ENCODE measurements around the gene ABRACL.

ABRACL gene

DNA sequence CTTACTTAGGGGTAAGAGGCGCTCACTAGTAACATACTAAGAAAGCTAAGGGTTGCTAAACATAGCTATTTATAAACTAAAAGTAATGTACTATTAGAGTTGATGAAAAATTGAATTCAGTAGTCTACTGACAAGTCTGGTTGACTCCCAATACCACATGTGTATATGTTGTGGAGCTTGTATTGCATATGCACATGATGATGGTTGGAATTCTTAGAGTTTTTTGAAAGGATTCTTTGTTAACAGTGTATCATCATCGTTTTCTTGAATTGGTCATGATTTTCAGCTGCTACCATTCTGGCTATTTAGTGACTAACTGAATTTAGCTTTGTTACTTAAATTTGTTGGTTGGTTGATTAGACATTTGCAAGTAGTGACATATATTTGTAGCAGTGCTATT is 27.2 kb downstream of the ABRACL start:
- DNase-seq (ENCODE audit: low spot score) = no peak

DNA sequence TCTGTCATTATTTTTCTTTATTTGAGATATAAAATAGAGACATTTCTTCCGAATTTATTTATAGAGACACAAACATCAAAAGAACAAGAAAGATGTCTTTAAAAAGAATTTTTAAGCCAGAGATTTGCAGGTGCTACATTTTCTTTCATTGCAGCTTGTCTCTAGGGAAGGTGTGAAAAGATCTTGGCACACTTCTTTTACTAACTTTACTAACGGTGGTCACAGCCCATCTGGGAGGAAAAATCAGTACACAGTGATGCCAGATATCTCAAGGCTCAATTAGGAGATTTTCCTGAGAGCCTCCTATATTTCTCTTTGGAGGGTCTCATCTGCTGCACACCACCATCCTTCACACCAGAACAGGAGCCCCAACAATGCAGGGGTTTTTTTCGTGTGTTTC is 29.5 kb downstream of the ABRACL start:
- no peak for DNase-seq (ENCODE audit: low spot score)

- no peak for DNase-seq (ENCODE audit: low spot score)
Observed at GRCh38 chr6:139060332-139060731, 31.8 kb downstream of the ABRACL start.

- no peak for DNase-seq (ENCODE audit: low spot score)
Observed at GRCh38 chr6:139062932-139063646, 34.5 kb downstream of the ABRACL start.

- no peak for DNase-seq (ENCODE audit: low spot score)
Observed at GRCh38 chr6:139064981-139065665, 36.6 kb downstream of the ABRACL start.

GRCh38 chr6:139066080-139066479 is 37.5 kb downstream of the ABRACL start:
- DNase-seq (ENCODE audit: low spot score) = no peak

- DNase-seq (ENCODE audit: low spot score) = no peak
Observed at GRCh38 chr6:139068846-139069245, 40.3 kb downstream of the ABRACL start.

DNA sequence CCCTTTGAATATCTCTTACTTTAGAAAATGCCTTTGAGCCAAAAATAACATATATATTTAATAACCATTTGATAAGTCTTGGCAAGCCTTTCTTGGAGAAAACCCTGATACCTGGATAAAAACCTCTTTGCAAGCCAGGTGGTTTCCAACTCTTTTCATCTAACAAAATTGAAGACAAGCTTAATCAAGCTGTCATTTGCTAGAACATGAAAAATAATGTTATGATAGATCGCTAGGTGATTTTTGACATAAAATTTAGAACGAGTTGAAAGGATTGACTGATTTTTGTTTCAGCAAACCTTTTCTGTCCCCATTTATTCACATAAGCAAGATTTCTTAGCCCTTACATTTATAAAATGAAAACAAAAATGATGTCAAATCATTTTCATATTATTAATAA is 44.6 kb downstream of the ABRACL start:
- no peak for DNase-seq (ENCODE audit: low spot score)

GRCh38 chr6:139079018-139079417 is 50.5 kb downstream of the ABRACL start:
- no peak for DNase-seq (ENCODE audit: low spot score)

GRCh38 chr6:139080255-139080920 is 51.8 kb downstream of the ABRACL start:
- no peak for DNase-seq (ENCODE audit: low spot score)

DNA sequence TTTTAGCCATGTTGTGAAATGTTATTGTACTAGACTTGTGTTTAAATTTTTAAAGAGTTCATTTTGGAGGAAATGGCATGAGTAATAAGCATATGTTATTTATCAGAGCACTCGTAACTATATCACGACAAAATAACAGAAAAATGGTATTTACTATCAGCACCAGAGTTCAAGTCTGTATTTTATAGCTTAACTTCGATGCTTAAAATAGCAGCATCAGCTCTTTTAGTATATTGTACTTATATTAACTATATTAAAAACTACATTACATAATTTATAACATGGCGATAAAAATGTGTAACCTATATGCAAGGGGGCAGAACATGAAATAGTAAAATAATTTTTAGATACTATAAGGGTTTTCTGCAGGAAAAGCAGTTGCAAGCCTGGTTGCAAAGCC is 52.9 kb downstream of the ABRACL start:
- DNase-seq (ENCODE audit: low spot score) = no peak

DNA sequence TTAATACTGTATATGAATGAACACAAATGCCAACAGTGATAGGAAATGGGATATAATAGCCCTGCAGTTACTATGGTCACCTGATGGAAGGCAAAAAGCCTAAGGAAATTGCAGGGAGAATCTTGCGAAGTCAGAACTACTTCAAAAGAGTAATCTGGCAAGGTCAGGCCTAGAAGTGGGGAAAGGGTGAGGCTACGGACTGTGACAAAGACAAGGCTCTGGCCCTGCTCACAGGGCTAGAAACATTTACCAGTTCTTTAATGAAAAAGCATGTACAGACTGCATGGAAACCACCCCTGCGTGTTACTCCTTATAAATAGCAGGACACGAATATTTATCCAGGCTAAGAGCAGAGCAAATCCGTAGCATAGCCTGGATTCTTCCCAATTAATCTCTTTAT is 53.8 kb downstream of the ABRACL start:
- DNase-seq (ENCODE audit: low spot score) = no peak

DNA sequence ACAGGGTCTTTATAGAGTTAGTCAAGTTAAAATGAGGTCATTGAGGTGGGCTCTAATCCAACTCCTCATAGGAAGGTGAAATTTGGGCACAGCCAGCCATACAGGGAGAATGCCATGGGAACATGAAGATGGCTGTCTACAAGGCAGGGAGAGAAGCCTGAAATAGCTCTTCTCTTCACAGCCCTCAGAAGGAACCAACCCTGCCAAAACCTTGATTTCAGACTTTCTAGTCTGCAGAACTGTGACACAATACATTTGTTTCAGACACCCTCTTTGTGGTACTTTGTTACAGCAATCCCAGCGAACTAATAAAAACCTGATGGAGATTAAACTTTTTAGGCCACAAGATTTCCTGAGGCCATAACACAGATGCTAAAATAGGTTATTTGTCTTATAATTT is 63.3 kb downstream of the ABRACL start:
- no peak for DNase-seq (ENCODE audit: low spot score)

Measured in ecto neural progenitor cell (in vitro differentiated cells).